RWPE2 (cell line): ENCODE data around the gene BRF1.
A peak's percentile ranks its signal among the peaks of the same experiment; 100 is the strongest.

ENCODE experiments used
- ATAC-seq: fragments of 200-7000 bp; cut with Tn5 transposase; 3 replicates; pipeline ENCODE4 v1.9.1; 2021; ENCODE audit warnings: low read depth
- DNase-seq: peaks from one replicate; pipeline ENCODE4 v3.0.0-alpha.2; 2020; ENCODE audit warnings: low spot score
- H3K27ac ChIP-seq: fragments of 450-650 bp; 2 replicates; pipeline ENCODE4 v1.5.1; 2017; ENCODE audit warnings: mild to moderate bottlenecking; ENCODE audit not compliant: poor library complexity, severe bottlenecking
- H3K27me3 ChIP-seq: fragments of 250-450 bp; sonication (Bioruptor Pico); 2 replicates; pipeline ENCODE4 v1.5.1; 2021; ENCODE audit warnings: mild to moderate bottlenecking, moderate library complexity; ENCODE audit not compliant: insufficient read depth, poor library complexity, severe bottlenecking
- H3K36me3 ChIP-seq: fragments of 250-450 bp; sonication (Bioruptor Pico); 2 replicates; pipeline ENCODE4 v1.5.1; 2020; ENCODE audit warnings: low read depth, mild to moderate bottlenecking, moderate library complexity
- H3K4me1 ChIP-seq: fragments of 250-450 bp; sonication (Bioruptor Pico); 2 replicates; pipeline ENCODE4 v1.5.1; 2021; ENCODE audit warnings: mild to moderate bottlenecking, moderate library complexity; ENCODE audit not compliant: insufficient read depth, poor library complexity, severe bottlenecking
- H3K4me3 ChIP-seq: fragments of 250-450 bp; sonication (Bioruptor Pico); 2 replicates; pipeline ENCODE4 v1.5.1; 2021; ENCODE audit warnings: mild to moderate bottlenecking, moderate library complexity; ENCODE audit not compliant: severe bottlenecking
- H3K9me3 ChIP-seq: fragments of 250-450 bp; sonication (Bioruptor Pico); 2 replicates; pipeline ENCODE4 v1.5.1; 2021; ENCODE audit warnings: mild to moderate bottlenecking, moderate library complexity; ENCODE audit not compliant: severe bottlenecking
- TF ChIP-seq, protein P1 (sequence below): fragments of 450-650 bp; IDR thresholded peaks from one replicate; pipeline ENCODE4 v1.5.1; 2017; ENCODE audit warnings: mild to moderate bottlenecking, moderate library complexity; ENCODE audit not compliant: poor library complexity, severe bottlenecking

Gene BRF1

DNA sequence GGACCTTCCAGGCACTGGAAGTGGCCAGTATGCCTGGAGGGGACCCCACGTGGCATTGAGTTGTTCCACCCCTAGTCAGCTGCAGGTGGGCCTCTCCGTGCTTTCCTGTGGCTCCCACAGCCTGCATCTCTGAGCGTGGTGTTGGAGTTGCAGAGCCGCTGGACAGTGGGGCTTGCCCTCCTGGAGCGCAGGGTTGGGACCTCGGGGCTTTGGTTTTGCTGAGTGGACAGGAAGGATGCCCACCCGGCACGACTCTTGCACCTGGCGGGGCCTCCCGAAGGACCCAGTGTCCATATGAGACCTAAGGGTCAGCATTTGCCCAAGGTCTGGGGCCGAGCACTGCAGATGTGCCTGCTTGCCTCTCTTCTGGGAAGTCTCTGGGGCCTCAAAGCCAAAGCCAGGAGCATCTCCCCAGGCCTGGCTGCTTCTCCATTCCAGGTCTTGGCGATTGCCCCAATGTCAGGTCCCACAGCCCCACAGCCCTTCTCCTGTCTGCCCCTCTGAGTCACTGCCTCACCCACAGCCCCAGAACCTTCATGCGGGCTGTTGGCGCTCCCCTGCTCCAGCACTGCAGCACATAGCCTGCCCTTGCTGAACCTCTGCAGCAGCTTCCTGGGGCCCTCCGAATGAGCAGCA, 15.3 kb upstream of the BRF1 start:
- peak overlapping the region; percentile 45 for H3K27ac ChIP-seq

DNA sequence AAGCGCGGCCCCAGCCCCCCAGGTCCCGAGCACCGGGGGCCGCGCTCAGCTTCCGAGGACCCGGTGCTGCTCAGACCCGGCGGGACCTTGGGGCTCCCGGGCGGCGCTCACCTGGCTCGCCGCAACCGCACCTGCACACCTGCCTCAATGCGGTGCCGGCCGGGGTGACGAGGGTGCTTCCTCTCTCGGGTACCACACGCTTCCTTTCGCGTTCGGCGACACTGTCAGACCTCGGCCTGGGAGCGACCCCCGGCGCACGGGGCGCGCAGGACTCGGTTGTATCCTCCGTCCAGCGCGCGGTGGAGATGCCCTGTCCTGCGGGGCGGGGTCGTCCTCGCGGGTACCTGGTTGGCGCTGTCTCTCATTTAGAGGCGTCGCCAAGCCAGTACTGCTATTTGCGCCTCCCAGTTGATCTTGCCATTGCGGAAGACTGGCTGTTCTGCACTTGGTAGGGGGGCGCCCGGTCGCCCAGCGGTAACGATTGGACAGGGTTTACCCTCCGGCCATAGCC, 14.5 kb upstream of the BRF1 start:
- H3K27ac ChIP-seq: peak overlapping the region; percentile 45
- DNase-seq (peak; percentile 84), ATAC-seq (peak; percentile 71)
- no peaks in the 10 kb centered on the region for H3K36me3 ChIP-seq
- peaks cover 7% of the 10 kb centered on the region for H3K4me1 ChIP-seq
- TF ChIP-seq, protein P1, sequence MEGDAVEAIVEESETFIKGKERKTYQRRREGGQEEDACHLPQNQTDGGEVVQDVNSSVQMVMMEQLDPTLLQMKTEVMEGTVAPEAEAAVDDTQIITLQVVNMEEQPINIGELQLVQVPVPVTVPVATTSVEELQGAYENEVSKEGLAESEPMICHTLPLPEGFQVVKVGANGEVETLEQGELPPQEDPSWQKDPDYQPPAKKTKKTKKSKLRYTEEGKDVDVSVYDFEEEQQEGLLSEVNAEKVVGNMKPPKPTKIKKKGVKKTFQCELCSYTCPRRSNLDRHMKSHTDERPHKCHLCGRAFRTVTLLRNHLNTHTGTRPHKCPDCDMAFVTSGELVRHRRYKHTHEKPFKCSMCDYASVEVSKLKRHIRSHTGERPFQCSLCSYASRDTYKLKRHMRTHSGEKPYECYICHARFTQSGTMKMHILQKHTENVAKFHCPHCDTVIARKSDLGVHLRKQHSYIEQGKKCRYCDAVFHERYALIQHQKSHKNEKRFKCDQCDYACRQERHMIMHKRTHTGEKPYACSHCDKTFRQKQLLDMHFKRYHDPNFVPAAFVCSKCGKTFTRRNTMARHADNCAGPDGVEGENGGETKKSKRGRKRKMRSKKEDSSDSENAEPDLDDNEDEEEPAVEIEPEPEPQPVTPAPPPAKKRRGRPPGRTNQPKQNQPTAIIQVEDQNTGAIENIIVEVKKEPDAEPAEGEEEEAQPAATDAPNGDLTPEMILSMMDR: no peak
- H3K27me3 ChIP-seq: no peaks in the 10 kb centered on the region
- H3K4me3 ChIP-seq: peak overlapping the region; percentile 47
- no peaks in the 10 kb centered on the region for H3K9me3 ChIP-seq

More for the DNA sequence above, 15.3 kb upstream of the BRF1 start:
- DNase-seq (peak; percentile 65), ATAC-seq (peak; percentile 8; the same call in 2 of the 3 replicates)
- no peaks in the 10 kb centered on the region for H3K27me3 ChIP-seq
- TF ChIP-seq, protein P1: no peak
- no peaks in the 10 kb centered on the region for H3K9me3 ChIP-seq
- H3K4me3 ChIP-seq: peak overlapping the region; percentile 47
- H3K36me3 ChIP-seq: no peaks in the 10 kb centered on the region
- H3K4me1 ChIP-seq: peaks cover 7% of the 10 kb centered on the region

DNA sequence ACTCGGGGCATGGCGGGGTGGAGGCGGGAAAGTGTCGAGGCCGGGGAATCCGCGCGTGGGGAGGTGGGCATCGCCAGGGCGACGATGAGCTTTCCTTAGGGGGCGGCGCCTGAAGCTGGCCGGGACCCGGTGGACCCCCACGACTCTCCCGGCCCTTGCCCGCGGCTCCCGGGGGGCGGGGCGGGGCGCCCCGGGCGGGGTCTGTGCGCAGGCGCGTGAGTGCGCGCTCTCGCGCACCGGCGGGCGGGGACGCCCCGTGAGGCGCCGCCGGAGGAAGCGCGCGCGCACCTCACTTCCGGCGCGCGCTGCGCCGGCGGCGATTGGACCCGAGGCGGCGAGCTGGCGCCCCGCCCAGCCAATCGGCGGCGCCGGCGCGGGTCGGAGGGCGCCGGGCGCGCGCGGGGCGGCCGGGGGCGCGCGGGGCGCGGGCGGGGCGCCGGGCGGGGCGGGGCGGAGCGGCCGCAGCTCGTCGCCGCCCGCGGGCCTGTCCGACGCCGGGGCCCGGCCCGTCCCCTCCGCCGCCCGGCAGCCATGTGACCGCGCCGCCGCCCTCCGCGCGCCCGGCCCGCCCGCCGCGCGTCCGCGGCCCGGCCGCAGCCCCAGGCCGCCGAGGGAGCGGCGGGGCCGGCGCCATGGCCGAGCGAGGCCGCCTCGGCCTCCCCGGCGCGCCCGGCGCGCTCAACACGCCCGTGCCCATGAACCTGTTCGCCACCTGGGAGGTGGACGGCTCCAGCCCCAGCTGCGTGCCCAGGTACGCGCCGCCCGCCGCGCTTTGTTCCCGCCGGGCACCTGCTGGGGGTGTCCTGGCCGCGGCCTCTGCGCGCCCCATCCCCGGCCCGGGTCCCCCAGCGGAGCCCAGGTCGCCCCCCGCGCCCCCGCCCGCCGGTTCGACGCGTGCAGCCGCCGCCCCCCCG, 13.7 kb upstream of the BRF1 start, which contains the start of gene PACS2:
TSS of gene PACS2 (plus strand) at position 462 of the 914 bp plus-strand sequence. CDS start at position 633, 171 bp downstream.
- H3K36me3 ChIP-seq: no peaks in the 10 kb centered on the region
- DNase-seq (peak; percentile 74), ATAC-seq (peak; percentile 46)
- peaks cover 7% of the 10 kb centered on the region for H3K4me1 ChIP-seq
- no peaks in the 10 kb centered on the region for H3K9me3 ChIP-seq
- TF ChIP-seq, protein P1: no peak
- H3K27ac ChIP-seq: peak within 1 kb of the TSS; percentile 45
- peak within 1 kb of the TSS; percentile 84 for H3K4me3 ChIP-seq
- no peaks in the 10 kb centered on the region for H3K27me3 ChIP-seq

DNA sequence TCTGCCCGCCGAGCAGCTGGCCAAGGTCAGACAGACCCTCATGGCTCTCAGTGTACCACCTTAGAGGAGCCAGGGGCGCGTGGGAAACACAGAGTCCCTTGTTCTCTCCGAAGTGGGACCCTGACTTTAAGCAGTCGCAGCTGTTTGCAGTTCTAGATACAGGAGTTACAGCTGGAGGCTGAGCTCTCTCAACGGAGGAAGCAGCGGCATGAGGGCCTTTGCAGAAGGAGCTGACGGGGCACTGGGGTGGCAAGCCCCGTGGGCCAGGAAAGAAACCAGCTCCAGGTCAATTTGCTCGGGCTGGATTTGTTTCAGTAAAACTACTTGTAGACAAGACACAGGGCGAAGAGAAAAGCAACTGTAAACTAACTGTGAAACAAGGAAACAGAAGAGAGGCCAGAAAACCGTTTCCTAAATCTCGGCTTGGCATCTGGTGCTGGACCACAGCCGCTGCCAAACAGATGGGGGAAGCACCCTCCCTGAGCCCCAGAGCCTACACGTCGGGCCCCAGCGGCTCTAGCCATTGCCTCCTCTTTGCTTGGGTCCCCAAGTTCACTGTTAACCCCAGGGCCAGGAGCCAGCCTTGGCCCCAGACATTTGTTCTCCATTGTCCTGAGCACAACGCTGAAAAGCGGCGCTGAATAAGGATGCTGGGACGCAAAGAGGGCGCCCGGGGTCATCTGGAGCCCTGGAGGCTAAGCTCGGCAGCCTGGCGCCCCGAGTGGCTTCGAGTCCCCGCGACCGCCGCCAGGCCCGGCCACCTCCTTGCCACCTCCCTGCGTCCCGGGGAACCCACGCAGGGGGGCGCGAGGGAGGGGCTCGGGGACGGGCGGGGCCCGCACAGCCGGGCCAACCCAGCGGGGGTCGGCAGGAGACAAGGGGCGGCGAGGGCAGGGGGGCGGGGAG, 12.8 kb upstream of the BRF1 start:
- H3K4me3 ChIP-seq: peak overlapping the region; percentile 84
- H3K4me1 ChIP-seq: peaks cover 7% of the 10 kb centered on the region
- DNase-seq: no peak
- TF ChIP-seq, protein P1: no peak
- ATAC-seq: peak; percentile 5; the same call in 2 of the 3 replicates
- no peaks in the 10 kb centered on the region for H3K36me3 ChIP-seq
- no peaks in the 10 kb centered on the region for H3K9me3 ChIP-seq
- H3K27me3 ChIP-seq: no peaks in the 10 kb centered on the region
- peak overlapping the region; percentile 33 for H3K27ac ChIP-seq
